DMS153 treated with DMSO at 0.1 percent for 48 hours (cell line): ENCODE results near the gene OAS1.
"Not testable (repeated sequence)": the region's sequence is repeated elsewhere in the genome, so short reads cannot be mapped to it uniquely, and the experiment has no call there.

Experiments
- DNase-seq: peaks from one replicate; lab custom pipeline; 2025; ENCODE audit not compliant: unreplicated experiment; lab: John Stamatoyannopoulos, UW

The OAS1 gene

DNA sequence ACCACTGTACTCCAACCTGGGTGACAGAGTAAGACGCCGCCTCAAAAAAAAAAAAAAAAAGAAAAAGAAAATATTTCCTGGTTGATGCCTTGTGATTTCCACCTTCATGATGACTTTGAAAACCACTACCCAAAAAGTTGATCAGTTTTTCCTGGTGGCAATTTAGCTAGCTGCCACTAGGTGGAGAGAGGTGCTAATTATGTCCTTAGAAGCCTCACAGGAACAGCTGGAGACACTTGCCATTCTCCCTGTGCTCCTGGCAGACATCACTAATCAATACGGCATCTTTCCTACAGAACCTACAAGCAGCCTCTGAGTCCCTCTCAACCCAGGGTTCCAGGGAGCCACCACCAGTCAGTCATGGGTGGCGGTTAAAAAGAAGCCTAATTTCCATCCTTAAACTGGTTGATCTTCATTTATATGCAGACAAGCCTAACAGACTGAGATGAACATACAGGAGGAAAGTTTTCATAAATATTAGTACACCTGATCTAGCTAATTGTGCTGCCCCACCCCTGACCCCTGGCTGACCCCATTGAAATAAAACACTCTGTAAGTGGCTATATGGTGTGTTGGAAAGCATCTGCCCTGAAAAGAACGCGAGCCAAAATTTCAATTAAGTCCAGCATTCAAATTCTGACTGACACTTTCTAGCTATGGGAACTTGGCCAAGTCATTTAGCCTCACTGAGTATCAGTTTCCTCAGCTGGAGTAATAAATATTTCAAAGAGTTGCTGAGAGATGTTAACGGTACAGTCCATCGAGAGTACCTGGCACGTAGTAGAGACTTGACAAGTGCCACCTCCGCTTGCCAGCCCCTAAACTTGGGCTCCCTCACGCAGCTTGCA is 6.2 kb upstream of the OAS1 start:
- no peak for DNase-seq

DNA sequence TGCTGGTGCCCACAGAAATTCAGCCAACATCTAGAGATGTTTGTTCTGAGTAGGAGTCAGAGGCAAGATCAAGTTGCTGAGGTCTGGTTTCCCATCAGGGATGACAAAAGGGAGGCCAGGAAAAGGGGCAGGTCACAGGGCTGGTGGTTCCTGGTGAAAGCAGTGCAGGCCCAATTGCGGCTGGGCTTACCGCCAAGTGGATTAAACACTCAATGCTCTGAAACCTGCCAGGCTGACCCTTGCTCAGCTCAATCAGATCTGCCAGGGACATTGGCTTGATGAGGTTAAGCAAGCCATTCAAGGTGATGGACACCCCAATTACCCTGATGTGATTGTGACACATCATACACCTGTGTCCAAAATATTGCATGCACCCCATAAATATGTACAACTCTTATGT is 5.5 kb upstream of the OAS1 start:
- DNase-seq = no peak

DNA sequence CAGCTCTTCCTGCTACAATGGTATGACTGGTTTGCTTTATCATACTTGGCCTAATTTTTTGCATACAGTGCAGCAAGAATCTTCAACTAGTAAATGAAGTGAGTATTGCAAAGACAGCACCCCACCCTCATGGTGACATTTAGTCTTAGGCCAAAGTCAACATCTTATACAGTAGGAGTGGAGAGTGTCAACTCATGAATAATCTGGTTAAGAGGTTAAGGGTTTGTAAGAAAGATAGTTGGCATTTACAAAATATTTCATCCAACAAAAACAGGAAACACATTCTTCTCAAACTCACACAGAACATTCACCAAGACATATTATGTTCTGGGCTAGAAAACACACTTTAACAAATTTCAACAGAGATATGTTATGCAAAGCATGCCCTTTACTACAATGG is 2.2 kb upstream of the OAS1 start:
- DNase-seq = no peak

DNA sequence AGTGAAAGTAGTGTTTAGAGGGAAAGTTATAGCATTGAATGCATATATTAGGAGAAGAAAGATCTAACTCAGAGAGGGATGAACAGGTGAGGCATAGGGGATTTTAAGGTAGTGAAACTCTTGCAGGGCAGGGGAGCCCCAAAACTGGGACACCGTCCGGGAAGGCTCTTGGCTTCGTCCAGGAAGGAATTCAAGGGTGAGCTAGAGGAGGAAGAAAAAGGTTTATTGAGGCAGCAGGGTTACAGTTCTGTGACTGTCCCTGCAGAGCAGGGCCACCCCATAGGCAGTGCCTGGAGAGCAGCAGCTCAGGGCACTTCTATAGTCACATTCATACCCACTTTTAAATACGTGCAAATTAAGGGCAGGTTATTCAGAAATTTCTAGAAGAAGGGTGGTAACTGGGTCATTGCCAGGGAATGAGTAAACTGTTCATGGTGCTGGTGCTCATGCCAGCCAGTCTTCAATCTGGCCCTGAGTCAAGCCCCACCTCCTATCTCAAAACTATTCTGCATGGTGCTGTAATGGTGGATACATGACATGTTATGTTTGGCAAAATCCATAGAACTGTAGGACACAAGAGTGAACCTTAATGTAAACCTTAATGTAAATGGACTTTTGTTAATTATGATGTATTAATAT is 1.2 kb upstream of the OAS1 start:
- DNase-seq = no peak

DNA sequence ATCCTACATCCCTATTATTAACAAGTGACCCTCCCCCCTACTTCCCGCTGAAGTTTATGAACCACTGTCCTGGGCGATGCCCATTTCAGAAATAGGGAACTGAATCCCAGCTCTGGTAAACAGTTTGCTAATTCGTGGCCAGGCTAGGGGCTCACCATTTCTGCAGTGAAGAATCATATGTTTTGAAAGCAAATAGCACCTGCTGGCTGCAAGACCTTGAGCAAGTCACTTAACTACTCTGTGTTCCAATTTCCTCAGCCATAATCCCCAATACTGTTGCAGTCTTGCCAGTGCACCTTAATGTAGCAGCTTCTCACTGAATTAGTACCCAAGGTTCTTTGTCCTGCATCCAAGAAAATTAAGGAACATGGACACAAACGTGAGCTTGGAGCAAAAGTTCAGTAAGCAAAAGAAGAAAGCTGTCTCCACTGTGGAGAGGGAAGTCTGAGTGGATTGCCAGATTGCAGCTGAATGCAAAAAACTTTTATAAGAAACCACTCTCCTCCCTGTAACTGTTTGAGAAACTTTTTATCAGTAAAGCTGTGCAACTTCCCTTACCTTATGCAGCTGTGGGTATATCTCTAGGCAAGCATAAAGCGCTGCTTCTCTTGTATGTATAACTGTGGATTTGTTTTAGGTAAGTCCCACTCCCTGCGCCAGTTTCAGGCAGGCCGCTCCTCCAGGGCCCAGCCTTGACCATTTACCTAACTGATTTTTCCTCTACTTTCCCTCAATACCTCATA is 824 bp downstream of the OAS1 start:
- DNase-seq = no peak

DNA sequence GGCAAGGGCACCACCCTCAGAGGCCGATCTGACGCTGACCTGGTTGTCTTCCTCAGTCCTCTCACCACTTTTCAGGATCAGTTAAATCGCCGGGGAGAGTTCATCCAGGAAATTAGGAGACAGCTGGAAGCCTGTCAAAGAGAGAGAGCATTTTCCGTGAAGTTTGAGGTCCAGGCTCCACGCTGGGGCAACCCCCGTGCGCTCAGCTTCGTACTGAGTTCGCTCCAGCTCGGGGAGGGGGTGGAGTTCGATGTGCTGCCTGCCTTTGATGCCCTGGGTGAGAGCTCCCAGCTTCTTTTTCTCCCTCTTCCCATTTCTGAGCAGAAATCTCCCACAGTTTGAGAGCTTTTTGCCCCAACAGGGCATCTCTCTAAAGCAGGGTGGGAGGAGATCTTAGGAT is 1.8 kb downstream of the OAS1 start:
- no peak for DNase-seq

DNA sequence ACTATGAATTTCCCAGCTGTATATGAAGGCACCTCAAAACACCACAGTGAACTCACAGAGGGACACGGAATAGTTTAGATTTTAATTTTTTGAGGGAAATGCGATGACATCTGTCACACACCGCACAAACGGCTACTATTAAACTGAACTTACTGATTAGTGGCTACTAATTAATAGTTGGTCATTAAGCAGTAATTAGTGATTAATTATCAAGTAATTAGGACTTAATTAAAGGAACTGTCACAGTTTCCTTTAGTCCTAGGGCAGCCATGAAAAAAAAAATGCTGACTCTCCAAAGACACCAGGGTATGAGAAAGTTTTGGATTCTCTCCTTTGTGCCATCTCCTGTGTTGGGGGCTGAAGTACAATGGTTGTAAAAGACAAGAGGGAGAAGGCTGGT is 2.9 kb downstream of the OAS1 start:
- DNase-seq = no peak

DNA sequence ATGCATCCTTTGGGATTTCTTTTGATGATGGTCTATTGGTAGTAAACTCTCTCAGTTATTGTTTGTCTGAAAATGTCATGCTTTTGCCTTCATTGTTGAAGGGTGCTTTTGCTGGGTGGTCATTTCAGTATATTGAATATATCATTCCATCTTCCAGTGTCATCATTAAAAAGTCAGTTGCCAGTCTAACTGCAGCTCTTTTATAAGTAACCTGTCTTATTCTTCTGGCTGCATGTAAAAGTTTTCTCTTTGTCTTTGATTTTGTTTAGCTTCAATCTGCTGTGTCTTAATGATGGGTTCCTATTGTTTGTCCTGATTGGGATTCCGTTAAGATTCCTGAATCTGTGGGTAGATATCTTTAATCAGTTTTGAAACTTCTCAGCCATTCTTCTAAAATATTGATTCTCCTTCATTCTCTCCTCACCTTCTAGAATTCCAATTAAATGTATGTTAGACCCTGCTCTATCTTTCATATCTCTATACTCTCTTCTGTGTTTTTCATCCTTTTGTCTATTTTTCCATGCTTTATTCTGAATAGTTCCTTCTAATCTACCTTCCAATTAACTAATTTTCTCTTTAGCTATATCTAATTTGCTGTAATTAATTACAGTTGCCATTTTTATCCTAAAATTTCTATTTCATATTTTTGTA is 6.4 kb downstream of the OAS1 start:
- DNase-seq = no peak

DNA sequence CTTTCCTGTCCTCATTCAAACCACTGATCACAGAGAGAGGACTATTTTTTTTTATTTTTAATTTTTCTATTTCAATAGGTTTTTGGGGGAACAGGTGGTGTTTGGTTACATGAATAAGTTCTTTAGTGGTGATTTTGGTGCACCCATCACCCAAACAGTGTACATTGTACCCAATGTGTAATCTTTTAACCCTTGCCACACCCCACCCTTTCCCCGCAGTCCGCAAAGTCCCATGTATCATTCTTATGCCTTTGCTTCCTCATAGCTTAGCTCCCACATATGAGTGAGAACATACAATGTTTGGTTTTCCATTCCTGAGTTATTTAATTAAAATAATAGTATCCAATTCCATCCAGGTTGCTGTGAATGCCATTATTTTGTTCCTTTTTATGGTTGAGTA is 7.1 kb downstream of the OAS1 start:
- DNase-seq = not testable (repeated sequence)

DNA sequence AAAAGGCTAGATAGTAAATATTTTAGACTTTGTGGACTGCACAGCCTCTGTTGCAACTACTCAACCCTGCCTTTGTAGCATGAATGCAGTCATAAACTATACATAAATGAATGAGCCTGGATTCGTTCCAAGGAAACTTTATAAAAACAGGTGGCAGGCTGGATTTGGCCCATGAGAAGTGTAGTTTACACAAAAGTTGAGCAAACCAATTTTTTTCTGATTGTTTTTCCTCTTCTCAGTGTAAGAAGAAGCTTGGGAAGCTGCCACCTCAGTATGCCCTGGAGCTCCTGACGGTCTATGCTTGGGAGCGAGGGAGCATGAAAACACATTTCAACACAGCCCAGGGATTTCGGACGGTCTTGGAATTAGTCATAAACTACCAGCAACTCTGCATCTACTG is 9.5 kb downstream of the OAS1 start:
- no peak for DNase-seq

DNA sequence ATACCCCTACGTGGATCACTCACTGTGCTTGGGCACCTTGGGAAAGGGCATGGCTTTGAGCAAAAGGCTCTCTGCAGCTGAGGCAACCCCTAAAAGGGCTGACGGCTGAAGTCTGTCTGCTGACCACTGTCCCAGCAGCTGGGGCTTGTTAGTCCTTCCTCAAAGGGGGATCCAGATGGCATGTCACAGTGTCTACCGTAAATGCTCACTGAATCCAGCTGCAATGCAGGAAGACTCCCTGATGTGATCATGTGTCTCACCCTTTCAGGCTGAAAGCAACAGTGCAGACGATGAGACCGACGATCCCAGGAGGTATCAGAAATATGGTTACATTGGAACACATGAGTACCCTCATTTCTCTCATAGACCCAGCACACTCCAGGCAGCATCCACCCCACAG is 12.4 kb downstream of the OAS1 start:
- DNase-seq = no peak

DNA sequence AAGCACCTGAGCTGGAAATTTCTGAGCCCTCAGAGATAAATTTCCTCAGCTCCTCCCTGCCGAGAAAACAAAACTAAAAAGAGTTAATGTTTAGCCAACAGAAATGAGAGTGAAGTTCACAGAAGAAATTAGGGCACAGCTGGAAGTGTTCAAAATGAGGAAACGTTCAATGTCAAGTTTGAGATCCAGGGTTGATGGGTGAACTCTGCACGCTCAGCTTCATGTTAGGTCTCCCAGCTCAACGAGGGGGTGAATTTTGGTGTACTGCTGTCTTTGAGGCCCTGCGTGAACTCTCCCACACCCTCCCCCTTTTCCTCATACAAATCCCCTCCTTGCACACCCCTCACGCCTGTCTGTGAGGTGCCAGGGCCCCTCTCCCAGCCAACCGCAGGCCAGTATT is 18.2 kb downstream of the OAS1 start:
- no peak for DNase-seq

DNA sequence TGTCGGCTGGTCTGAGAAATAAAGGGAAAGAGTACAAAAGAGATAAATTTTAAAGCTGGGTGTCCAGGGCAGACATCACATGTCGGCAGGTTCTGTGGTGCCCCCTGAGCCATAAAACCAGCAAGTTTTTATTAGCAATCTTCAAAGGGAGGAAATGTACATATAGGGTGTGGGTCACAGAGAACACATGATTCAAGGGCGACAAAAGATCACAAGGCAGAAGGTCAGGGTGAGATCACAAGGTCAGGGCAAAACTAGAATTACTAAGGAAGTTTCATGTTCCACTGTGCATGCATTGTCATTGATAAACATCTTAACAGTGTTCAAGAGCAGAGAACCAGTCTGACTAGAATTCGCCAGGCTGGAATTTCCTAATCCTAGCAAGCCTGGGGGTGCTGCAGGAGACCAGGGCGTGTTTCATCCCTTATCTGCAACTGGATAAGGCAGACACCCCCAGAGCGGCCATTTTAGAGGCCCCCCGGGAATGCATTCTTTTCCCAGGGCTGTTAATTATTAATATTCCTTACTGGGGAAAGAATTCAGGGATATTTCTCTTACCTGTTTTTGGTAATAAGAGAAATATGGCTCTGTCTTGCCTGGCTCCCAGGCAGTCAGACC is 19.8 kb downstream of the OAS1 start:
- not testable (repeated sequence) for DNase-seq

DNA sequence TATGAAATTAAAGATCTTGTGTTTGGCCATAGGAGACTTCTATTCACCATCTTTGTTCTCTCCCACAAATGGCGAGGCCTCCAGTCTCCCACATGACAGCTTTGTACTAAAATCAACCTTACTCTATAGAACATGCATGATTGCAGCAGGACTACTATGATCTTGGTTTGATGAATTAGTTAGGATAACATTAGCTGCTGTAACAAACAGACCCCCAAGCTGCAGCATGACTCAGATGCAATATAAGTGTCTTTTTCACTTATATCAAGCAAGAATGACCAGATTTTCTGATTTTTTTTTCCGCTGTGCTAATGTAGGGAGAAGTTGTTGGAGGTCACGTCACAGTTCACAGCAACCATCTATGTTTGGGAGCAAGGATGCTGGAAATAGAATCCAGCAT is 20.7 kb downstream of the OAS1 start:
- DNase-seq = no peak

DNA sequence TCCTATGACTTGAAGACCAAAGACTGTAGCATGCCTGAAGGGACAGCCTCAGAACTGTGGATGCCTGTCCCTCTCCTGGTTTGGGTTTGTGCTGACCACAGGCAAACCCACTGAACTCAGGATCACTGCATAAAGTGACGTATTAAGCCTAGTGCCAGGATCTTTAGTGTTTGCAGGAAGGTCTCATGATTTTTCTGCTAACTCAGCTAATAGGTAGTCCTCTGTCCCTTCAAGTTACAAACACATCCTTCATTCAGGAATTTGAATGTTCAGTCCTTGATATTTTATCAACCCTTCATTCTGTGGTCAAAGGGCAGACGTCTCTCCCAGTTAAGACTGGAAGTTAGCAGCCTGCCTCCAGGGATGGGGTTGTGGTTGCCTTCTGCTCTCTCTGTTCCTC is 21.2 kb downstream of the OAS1 start:
- no peak for DNase-seq

DNA sequence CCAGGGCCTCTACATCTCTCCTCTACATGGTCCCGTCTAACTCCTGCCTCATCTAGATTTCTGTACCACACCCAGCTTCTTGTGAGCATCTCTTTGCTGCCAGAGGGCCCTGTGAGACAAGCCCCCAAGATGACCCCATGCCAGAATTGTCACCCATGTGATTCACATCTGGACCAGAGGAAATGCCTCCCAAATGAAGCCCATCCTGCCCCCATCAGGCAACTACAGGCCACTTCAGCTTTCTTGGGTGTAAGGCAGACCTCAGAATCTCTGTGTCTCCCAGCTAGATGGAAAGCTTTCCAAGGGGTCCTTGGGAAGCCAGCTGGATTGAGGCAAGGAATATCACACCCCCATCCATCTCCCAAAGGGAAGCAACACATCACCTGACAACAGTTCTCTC is 22.2 kb downstream of the OAS1 start:
- no peak for DNase-seq

DNA sequence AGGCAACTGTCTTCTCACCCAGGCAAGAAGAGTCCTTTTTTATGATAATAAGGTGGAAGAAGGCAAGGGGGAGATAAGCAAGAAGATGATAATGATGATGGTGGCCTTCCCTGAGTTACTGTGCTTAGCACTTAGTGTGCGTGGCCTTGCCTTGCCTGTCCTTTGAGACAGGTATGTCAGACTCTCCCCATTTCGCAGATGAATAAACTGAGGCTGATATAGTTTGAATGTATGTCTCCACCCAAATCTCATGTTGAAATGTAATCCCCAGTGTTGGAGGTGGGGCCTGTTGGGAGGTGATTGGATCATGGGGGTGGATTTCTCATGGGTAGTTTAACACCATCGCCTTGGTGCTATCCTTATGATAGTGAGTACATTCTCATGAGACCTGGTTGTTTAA is 23.0 kb downstream of the OAS1 start:
- DNase-seq = no peak

DNA sequence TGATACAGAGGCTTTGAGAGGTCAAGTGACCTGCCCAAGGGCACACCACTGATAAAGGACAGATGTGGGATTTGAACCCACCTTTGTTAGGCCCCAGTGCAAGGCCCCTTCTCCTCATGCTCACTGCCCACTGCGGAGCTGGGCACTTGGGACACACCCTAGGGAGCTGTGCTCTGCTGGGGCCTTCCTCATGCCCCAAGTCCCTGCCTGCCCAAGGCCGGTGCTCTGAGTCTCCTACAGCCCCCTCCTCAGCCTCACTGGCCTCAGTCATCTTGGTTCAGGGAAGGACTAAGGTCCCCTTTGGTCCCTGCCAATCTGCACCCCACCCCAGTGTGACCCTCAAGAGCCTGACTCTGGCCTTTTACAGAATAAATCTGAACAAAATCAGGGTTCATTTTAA is 23.6 kb downstream of the OAS1 start:
- no peak for DNase-seq

DNA sequence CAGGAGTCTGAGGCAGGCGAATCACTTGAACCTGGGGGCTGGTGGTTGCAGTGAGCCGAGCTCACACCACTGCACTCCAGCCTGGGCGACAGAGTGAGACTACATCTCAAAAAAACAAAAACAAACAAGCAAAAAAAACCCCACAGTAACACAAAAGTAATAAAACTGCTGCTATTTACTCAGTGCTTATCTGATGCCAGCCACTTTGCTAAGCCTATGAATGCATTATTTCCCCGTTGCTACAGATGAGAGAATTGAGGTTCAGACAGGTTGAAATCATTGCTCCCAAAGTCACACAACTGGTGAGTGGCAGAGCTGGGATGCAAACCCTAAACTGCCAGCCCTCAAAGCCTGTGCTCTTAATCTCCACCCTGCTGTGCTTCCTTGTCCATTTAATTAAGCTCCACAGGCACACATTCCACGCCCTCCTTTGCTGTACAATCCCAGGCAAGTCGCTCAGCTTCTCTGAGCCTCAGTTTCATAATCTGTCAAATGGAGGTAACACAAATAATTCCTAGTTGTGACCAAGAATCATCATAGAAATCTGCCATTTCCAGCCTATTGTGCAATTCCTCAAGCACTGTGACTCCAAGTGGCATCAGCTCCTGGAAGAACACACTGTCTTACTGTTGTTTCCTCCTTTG is 25.8 kb downstream of the OAS1 start:
- DNase-seq = no peak

DNA sequence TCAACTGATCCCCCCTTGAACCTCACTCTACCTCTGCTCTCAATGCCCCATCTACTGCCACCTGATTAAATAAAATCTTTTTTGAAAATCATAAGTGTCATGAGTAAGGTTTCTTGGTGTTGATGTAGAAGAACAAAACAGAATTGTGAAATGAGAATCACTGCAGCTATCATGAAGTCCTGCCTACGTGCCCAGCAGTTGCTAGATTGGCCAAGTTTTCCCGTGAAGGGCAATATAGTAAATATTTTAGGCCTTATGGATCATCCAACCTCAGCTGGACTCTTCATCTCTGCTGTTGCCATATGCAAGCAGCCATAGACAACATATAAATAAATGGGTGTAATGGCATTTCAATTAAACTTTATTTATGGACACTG is 26.4 kb downstream of the OAS1 start:
- DNase-seq = no peak

DNA sequence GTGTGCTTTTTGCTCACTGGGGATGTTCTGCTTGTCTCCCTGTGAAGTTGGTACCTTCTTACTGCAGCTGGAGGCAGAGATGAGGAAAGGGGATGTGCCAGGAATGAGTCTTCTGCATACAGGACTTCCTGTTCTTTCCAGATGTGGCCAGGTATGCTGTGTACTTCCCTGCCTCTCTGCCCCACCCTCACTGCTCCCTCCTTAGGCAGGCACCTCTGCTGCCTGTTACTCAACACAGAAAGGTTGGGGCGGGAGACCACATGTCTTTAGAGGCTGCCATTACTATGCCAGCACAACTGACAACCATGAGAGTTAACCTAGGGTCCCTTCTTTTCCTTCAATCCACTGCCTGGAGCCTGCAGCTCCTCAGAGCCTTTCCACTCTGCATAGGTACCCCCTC is 29.5 kb downstream of the OAS1 start:
- DNase-seq = no peak
